GM19238 (cell line): ENCODE data around the gene TRIM24.

ENCODE experiments used
- DNase-seq: peaks from one replicate; pipeline ENCODE4 v3.0.0; 2011; ENCODE audit warnings: low spot score; ENCODE audit not compliant: insufficient read length

Gene TRIM24

DNA sequence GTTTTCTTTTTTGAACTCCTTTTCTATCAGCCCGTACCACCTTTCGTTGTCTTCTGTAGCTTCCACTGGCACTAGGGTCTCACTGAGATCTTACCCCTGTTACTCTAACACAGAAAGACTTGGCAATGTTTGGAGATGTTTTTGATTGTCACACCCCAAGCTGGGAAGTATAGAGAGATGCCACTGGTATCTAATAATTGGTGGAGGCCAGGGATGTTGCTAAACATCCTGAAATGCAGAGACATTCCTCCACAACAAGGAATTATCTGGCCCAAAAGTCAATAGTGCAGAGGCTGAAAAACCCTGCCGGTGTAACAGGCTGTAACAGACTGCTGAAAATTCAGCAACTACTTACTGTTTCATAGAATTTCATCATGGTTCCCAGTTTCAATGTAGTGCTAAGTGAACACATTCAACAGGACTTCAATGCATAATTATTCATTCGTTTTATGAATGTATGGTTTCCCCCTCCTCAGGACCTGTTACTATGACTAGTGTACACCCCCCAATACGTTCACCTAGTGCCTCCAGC, 115.9 kb downstream of the TRIM24 start:
- DNase-seq: no peak

DNA sequence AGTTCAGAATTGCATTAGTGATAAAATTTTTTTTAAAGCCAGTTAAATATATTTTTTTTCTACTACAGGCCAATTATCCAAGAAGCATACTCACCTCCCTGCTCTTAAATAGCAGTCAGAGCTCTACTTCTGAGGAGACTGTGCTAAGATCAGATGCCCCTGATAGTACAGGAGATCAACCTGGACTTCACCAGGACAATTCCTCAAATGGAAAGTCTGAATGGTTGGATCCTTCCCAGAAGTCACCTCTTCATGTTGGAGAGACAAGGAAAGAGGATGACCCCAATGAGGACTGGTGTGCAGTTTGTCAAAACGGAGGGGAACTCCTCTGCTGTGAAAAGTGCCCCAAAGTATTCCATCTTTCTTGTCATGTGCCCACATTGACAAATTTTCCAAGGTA, 119.1 kb downstream of the TRIM24 start:
- no peak for DNase-seq

DNA sequence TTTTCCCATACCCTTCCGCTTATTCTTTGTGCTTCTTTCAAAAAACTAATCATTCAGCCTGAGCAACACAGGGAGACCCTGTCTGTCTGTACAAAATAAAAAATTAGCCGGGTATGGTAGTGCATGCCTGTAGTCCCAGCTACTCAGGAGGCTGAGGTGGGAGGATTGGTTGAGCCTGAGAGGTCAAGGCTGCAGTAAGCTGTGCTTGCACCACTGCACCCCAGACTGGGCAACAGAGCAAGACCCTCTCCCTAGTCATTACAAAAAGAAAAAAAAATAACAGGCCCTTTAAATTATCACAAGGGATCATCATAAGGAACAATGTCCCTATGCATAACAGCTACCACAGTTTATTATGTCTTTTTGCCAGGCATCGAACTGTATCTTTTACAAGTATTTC, 119.6 kb downstream of the TRIM24 start:
- no peak for DNase-seq

DNA sequence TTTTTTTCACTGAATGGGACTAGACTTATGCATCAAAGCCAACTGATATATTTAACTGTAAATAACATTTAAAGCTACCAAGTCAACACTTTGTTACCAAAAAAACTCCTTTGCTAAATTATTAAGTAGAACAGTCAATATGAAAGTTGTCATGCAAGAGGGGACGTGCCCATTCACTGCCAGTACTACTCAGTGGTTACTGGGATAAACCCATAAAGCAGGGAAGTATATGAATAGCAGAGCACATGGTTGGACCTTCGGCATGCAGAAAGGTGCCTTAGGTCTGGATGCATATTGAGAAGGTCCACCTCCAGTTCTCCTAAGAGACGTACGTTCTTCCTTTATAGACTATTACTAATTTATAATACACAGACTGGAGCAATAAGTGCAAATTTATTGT, 121.0 kb downstream of the TRIM24 start:
- no peak for DNase-seq

DNA sequence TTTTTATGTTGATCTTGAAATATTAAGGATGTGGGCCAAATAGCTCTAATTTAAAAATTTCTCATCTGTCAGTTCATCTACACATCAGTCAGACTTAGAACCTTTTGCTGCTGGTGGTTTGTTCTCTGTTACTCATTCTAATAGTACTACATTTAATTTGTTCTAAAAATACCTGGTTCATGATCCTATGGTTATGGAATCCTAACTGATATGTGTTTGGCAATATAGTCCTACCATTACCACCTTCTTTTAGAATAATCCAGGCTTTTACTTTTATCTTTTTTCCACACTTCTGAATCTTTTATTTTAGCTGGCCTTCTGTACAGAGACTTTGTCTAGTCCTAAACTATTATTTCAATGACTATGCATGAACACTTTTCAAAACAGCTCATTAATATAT, 124.2 kb downstream of the TRIM24 start:
- DNase-seq: no peak

DNA sequence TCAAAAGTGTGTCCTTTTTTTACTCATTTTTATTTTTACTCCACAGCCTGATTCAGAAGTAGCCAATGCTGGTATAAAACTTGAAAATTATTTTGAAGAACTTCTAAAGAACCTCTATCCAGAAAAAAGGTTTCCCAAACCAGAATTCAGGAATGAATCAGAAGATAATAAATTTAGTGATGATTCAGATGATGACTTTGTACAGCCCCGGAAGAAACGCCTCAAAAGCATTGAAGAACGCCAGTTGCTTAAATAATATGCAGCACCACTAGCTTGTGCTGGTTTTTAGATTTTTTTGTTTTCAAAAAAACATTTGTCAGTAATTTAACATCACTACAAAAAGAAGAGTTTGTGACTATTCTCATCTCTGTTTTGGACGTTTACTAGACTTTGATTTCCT, 124.6 kb downstream of the TRIM24 start:
- no peak for DNase-seq

GRCh38 chr7:138585283-138585993, 125.4 kb downstream of the TRIM24 start:
- no peak for DNase-seq

DNA sequence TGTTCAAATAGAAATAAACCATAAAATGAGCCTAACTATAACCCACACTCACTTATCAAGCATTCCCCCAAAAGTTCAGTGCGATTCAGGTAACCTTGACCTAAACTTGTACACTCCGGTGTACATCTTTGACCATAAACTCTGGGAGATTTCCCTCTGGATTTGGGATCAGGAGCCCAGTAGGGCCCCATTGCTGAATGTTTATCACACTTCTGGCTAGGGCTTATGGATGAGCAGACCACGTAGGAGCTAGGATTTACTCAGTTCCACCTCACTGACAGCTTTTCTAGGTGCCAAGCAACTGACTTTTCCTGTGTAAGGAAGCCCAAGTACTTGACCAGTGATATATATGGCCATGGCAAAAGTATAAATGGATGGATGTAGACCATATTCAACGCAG, 127.4 kb downstream of the TRIM24 start:
- DNase-seq: no peak

DNA sequence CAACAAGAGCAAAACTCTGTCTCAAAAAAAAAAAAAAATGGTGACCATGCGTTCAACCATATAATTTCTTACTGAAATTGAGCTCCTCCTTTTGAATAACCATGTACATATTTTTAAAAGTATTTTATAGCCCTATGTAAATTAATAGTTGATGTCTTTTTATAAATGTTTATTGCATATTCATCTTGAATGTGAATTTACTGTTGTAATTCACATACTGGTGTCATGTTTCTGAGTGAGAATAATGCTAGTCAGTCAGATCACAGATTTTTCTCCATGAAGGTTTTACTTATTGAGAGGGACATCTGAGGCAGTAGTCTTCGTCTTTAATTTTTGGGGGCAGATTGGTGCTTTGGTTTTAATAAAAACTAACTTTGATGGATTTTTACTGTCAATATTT, 128.9 kb downstream of the TRIM24 start:
- no peak for DNase-seq

DNA sequence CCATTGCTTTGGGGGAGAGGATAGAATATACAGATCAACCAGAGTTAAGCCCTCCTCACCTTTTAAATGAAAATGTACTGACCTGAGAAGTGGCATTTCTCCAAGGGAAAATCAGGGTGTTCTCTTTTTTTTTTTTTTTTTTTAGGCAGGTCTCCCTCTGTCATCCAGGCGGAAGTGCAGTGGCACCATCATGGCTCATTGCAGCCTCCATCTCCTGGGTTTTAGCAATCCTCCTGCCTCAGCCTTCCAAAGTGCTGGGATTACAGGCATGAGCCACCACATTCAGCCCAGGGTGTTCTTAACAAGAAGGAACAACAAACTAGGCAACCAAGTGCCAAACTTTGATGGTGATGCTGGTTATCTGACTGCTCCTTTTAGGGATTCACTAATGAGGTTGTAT, 130.1 kb downstream of the TRIM24 start:
- no peak for DNase-seq

GRCh38 chr7:138595454-138595853, 135.4 kb downstream of the TRIM24 start:
- DNase-seq: no peak

DNA sequence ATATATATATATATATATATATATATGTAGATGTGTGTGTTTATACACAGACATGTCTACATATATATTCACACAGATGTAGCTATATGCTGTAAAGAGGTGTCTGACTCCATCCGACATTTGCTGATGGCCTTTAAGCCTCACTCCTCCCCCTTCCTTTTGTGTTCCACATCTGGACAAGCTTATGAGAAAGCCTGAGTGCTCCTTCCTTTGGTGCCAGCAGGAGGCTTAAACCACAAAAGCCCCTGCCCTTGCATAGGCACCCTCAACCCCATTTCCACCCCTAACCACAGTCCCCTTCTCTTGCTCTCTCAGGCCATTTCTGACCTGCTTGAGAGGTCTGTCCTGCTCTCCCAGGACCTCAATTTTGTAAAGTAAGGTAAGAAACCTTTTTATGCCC, 142.4 kb downstream of the TRIM24 start:
- no peak for DNase-seq

- no peak for DNase-seq
Measured at GRCh38 chr7:138603549-138604318, 143.7 kb downstream of the TRIM24 start.

GRCh38 chr7:138606236-138606635, 146.2 kb downstream of the TRIM24 start:
- no peak for DNase-seq

DNA sequence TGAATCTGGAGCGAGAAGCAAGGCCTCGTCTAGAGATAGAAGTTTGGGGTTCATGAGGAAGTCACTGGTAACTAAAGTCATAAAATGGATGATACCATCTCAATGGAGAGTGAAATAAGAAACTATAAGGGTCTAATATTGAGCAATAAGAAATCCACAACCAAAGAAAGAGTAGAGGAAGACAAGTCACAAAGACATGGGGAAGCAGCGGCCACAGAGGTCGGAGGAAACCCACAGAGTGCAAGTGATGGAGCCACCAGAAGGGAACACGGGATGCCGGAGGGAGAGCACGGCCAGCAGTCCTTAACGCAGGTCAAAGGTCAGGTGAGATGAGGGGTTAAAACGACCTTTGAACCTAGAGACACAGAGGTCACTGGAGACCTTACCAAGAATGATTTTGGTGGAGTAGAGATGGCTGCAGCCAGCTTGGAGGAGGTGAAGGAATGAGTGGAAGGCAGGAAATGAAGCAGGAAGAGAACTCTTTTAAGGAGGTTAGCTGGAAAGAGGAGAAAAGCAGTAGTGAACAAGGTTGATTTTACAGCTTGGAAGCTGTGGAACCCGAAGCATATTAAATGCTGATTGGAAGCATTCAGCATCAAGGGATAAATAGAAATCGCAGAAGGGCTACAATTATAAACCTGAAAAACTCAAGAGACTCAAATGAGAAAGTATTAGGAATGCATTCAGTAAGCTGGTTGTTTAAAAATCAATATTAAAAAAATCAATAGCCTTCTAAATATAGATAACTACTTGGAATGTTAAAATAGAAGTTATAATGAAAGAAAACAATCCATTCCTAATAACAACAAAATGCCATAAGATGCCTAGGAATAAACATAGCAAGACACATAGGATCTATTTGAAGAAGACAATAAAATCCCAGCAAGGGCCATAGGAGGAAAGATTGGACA, 147.4 kb downstream of the TRIM24 start:
- DNase-seq: no peak

- no peak for DNase-seq
Measured at GRCh38 chr7:138608275-138608674, 148.2 kb downstream of the TRIM24 start.

DNA sequence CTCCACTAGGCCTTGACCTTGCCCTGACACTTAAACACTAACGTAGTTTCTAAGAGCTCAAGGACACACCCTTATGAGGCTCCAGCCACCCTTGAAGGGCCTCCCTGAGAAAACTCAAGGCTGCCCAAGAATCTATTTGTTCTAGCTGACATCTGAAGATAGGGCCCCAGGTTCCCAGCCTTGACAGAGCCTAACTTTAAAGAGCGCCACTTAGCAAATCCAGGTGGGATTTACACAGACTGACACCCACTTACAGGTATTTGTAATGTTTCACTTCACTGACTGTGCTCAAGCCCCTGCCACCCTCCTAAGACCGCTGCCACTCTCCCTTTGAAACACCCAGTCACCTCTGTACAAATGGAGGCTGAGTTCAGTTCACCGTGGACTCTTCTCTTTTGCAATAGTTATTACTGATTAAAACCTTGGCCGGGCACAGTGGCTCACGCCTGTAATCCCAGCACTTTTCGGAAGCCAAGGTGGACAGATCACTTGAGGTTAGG, 150.7 kb downstream of the TRIM24 start:
- DNase-seq: no peak

- no peak for DNase-seq
Measured at GRCh38 chr7:138613630-138614029, 153.6 kb downstream of the TRIM24 start.

- DNase-seq: no peak
Measured at GRCh38 chr7:138616085-138616484, 156.0 kb downstream of the TRIM24 start.

- DNase-seq: no peak
Measured at GRCh38 chr7:138618506-138618905, 158.4 kb downstream of the TRIM24 start.

DNA sequence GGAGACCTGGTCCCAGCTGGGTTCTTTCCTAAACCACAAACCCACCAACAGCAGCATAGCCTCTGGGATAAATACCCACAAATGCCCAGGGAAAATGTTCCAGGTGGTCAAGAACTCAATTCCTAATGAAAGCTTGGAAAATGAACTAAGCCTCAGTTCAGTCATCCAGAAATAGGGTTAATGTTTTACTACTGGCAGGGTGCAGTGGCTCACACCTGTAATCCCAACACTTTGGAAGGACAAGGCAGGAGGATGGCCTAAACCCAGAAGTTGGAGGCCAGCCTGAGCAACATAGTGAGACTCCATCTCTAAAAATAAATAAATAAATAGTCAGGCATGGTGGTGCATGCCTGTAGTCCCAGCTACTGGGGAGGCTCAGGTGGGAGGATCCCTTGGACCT, 158.9 kb downstream of the TRIM24 start:
- no peak for DNase-seq

DNA sequence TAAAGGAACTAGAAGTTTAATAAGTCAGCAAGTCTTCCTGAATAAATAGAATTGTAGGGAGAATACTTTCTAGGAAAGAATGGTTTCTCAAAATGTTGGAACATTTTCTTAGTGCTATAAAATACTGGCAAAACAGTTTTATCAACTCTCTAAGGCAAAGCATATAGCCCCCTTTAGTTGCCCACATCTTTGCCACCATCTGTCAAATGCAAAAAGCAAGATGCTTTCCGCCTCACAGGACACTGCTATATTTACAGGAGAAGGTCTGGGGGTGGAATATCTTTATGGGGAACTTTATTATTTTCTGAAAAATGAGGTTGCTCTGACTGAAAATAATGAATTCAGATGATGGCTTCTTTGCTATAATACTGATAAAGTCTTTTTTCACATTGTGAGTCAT, 162.8 kb downstream of the TRIM24 start:
- no peak for DNase-seq
